ENCODE data around the gene OR8S1.
"Not testable (repeated sequence)": the region's sequence is repeated elsewhere in the genome, so short reads cannot be mapped to it uniquely, and the experiment has no call there.

Gene OR8S1

GRCh38 chr12:48525332-48525731 lies at the start of gene OR8S1:
TSS of gene OR8S1 (plus strand) at chr12:48525632. CDS start at chr12:48525632, 0 bp downstream.
- no peak for DNase-seq

GRCh38 chr12:48482198-48482597 lies 43.2 kb upstream of the OR8S1 start, which contains the start of gene C12orf54:
TSS of gene C12orf54 (plus strand) at chr12:48482498. CDS start at chr12:48483297, 799 bp downstream.
- no peak for DNase-seq

- DNase-seq, result no peak
Measured at GRCh38 chr12:48482930-48483329, 42.5 kb upstream of the OR8S1 start.

- DNase-seq, result no peak
Measured at GRCh38 chr12:48486261-48486660, 39.2 kb upstream of the OR8S1 start.

GRCh38 chr12:48486679-48487078 lies 38.8 kb upstream of the OR8S1 start:
- DNase-seq, result no peak

GRCh38 chr12:48489012-48489411 lies 36.4 kb upstream of the OR8S1 start:
- DNase-seq, result no peak

- DNase-seq, result not testable (repeated sequence)
Measured at GRCh38 chr12:48489456-48489855, 36.0 kb upstream of the OR8S1 start.

- not testable (repeated sequence) for DNase-seq
Measured at GRCh38 chr12:48500281-48500680, 25.2 kb upstream of the OR8S1 start.

GRCh38 chr12:48506836-48507235 lies 18.6 kb upstream of the OR8S1 start:
- DNase-seq, result not testable (repeated sequence)

GRCh38 chr12:48508987-48509386 lies 16.4 kb upstream of the OR8S1 start:
- no peak for DNase-seq

GRCh38 chr12:48510111-48510510 lies 15.3 kb upstream of the OR8S1 start:
- DNase-seq, result no peak

GRCh38 chr12:48512855-48513254 lies 12.6 kb upstream of the OR8S1 start:
- no peak for DNase-seq

GRCh38 chr12:48514728-48515127 lies 10.7 kb upstream of the OR8S1 start:
- DNase-seq, result no peak

GRCh38 chr12:48520381-48520780 lies 5.1 kb upstream of the OR8S1 start:
- DNase-seq, result not testable (repeated sequence)

- DNase-seq, result no peak
Measured at GRCh38 chr12:48527891-48528670, 2.6 kb downstream of the OR8S1 start.

- no peak for DNase-seq
Measured at GRCh38 chr12:48532601-48533000, 7.2 kb downstream of the OR8S1 start.

GRCh38 chr12:48536602-48537001 lies 11.2 kb downstream of the OR8S1 start:
- no peak for DNase-seq

- peak; percentile 1 to 45 for DNase-seq
Measured at GRCh38 chr12:48542300-48542928, 17.0 kb downstream of the OR8S1 start.

GRCh38 chr12:48545833-48546469 lies 20.5 kb downstream of the OR8S1 start:
- DNase-seq, result no peak

GRCh38 chr12:48547012-48547411 lies 21.6 kb downstream of the OR8S1 start:
- DNase-seq, result not testable (repeated sequence)

GRCh38 chr12:48551636-48552035 lies 26.2 kb downstream of the OR8S1 start:
- DNase-seq, result not testable (repeated sequence)

GRCh38 chr12:48553666-48554343 lies 28.4 kb downstream of the OR8S1 start:
- DNase-seq, result not testable (repeated sequence)

GRCh38 chr12:48556631-48557030 lies 31.2 kb downstream of the OR8S1 start:
- no peak for DNase-seq
